WERI-Rb-1 (cell line): ENCODE data around the gene NDUFB7.

Source experiments
- DNase-seq: peaks from one replicate; pipeline ENCODE4 v3.0.0-alpha.2; 2020
- H3K27ac ChIP-seq: fragments of 250-450 bp; sonication (Bioruptor Pico); 2 replicates; pipeline ENCODE4 v1.5.1; 2020; ENCODE audit warnings: mild to moderate bottlenecking, moderate library complexity
- H3K27me3 ChIP-seq: fragments of 250-450 bp; sonication (Bioruptor Pico); 2 replicates; pipeline ENCODE4 v1.5.1; 2021; ENCODE audit warnings: mild to moderate bottlenecking, low read depth, moderate library complexity; ENCODE audit not compliant: insufficient read depth, severe bottlenecking
- H3K36me3 ChIP-seq: fragments of 250-450 bp; sonication (Bioruptor Pico); 2 replicates; pipeline ENCODE4 v1.5.1; 2020; ENCODE audit warnings: mild to moderate bottlenecking, moderate library complexity
- H3K4me3 ChIP-seq: 2 replicates; pipeline ENCODE4 v1.5.1; 2011; ENCODE audit warnings: low read depth, mild to moderate bottlenecking, control low read depth, low read length
- H3K9me3 ChIP-seq: fragments of 250-450 bp; sonication (Bioruptor Pico); 2 replicates; pipeline ENCODE4 v1.5.1; 2021; ENCODE audit warnings: mild to moderate bottlenecking, moderate library complexity; ENCODE audit not compliant: severe bottlenecking
- CTCF ChIP-seq: IDR thresholded peaks from 2 replicates; pipeline ENCODE4 v1.5.1; 2011; ENCODE audit warnings: low read depth, mild to moderate bottlenecking, control low read depth, inconsistent platforms, low read length

Gene NDUFB7

GRCh38 chr19:14577264-14577663 is 5.4 kb upstream of the NDUFB7 start:
- no peaks in the 10 kb centered on the region for H3K9me3 ChIP-seq
- H3K27ac ChIP-seq: peak overlapping the region; percentile 63
- no peak for DNase-seq

GRCh38 chr19:14576363-14576762 is 4.5 kb upstream of the NDUFB7 start:
- Histone ChIP-seq H3K9me3 (no peaks in the 10 kb centered on the region), H3K4me3 (no peak overlapping the region), H3K27ac (no peak overlapping the region), H3K27me3 (no peaks in the 10 kb centered on the region), H3K36me3 (no peaks in the 10 kb centered on the region)
- TF ChIP-seq CTCF: no peak
- no peak for DNase-seq

More at GRCh38 chr19:14577264-14577663, 5.4 kb upstream of the NDUFB7 start:
- no peak for TF ChIP-seq CTCF
- Histone ChIP-seq H3K4me3 (no peak overlapping the region), H3K36me3 (no peaks in the 10 kb centered on the region), H3K27me3 (no peaks in the 10 kb centered on the region)

GRCh38 chr19:14575428-14575980 is 3.6 kb upstream of the NDUFB7 start:
- H3K36me3 ChIP-seq: no peaks in the 10 kb centered on the region
- H3K9me3 ChIP-seq: no peaks in the 10 kb centered on the region
- H3K4me3 ChIP-seq: no peak overlapping the region
- no peak overlapping the region for H3K27ac ChIP-seq
- no peak for DNase-seq
- no peak for TF ChIP-seq CTCF
- no peaks in the 10 kb centered on the region for H3K27me3 ChIP-seq

GRCh38 chr19:14570864-14571527 is 870 bp downstream of the NDUFB7 start:
- Histone ChIP-seq H3K36me3 (peaks cover 9% of the 10 kb centered on the region), H3K4me3 (peak overlapping the region; percentile 85), H3K9me3 (no peaks in the 10 kb centered on the region), H3K27me3 (no peaks in the 10 kb centered on the region), H3K27ac (no peak overlapping the region; the same call in 1 of the 2 replicates)
- TF ChIP-seq CTCF: no peak
- DNase-seq: no peak

GRCh38 chr19:14567079-14567478 is 4.8 kb downstream of the NDUFB7 start:
- Histone ChIP-seq H3K27me3 (no peaks in the 10 kb centered on the region), H3K36me3 (peaks cover 37% of the 10 kb centered on the region), H3K27ac (no peak overlapping the region), H3K4me3 (no peak overlapping the region), H3K9me3 (no peaks in the 10 kb centered on the region)
- no peak for DNase-seq
- no peak for TF ChIP-seq CTCF

- Histone ChIP-seq H3K9me3 (no peaks in the 10 kb centered on the region), H3K36me3 (peaks cover 37% of the 10 kb centered on the region), H3K27me3 (no peaks in the 10 kb centered on the region), H3K27ac (no peak overlapping the region), H3K4me3 (no peak overlapping the region)
- DNase-seq: no peak
- TF ChIP-seq CTCF: no peak
These were observed 5.2 kb downstream of the NDUFB7 start for GRCh38 chr19:14566712-14567077.
